AG04450 (cell line): ENCODE measurements around the gene LIMK2. TPM values are rescaled to one million over a fixed set of nuclear protein-coding genes. Genes with fewer than 3 reads are reported as not detected.

Source experiments
- CTCF ChIA-PET: fragments of 300-600, 350-600 bp; formaldehyde crosslinking; extraction: SDS; loops from one replicate; lab custom pipeline; 2022; ENCODE audit warnings: antibody characterized with exemption, inconsistent platforms; lab: Charles Lee
- POLR2A ChIA-PET: fragments of 350-600 bp; formaldehyde crosslinking; extraction: SDS; loops from one replicate; lab custom pipeline; 2021; ENCODE audit warnings: antibody characterized with exemption, inconsistent platforms; lab: Yijun Ruan, JAX
- DNase-seq: peaks from one replicate; pipeline ENCODE4 v3.0.0-alpha.2; 2011; ENCODE audit warnings: low read depth, low spot score
- H3K27ac ChIP-seq: one replicate; pipeline ENCODE4 v1.5.1; 2012; ENCODE audit warnings: low read depth, low read length, control low read depth
- H3K27me3 ChIP-seq: one replicate; pipeline ENCODE4 v1.6.0; 2012; ENCODE audit warnings: low read length; ENCODE audit not compliant: control insufficient read depth, insufficient read depth
- H3K4me3 ChIP-seq: 2 replicates; pipeline ENCODE4 v1.5.1; 2011; ENCODE audit warnings: mild to moderate bottlenecking, low read depth, low read length, control low read depth
- H3K9me3 ChIP-seq: 2 replicates; pipeline ENCODE4 v1.5.1; 2012; ENCODE audit warnings: low read length; ENCODE audit not compliant: control insufficient read depth, insufficient read depth
- CTCF ChIP-seq: IDR thresholded peaks from 2 replicates; pipeline ENCODE4 v1.5.1; 2011; ENCODE audit warnings: low read depth, low read length, control low read depth, inconsistent platforms
- polyA plus RNA-seq: library from polyadenylated mRNA; depleted of rRNA; stranded (reverse); fragments of >200 nt; gene quantifications from 2 replicates; pipeline ENCODE4 v1.2.3, GENCODE V29; 2011

Gene LIMK2
- polyA plus RNA-seq, 1 experiment = 5.0 TPM

DNA sequence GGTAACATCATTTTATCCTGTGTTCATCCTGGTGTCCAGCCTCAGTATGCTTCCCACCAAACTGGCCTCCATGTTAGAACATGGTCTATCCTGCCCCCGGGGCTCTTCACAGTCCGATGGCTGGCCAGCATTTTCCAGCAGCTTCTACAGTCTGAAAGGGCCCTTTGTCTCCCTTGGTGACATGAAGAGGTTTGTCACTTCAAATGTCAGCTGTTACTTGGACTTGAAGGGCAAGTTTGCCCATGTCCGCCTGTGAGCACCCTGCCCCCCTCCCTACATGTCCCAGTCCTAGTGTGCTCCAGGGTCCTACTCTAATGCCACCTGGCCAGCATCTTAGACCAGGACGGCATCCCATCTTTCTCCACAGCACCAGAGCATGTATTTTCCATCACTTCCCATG is 109.3 kb downstream of the LIMK2 start:
- Histone ChIP-seq H3K9me3 (no peaks in the 10 kb centered on the region), H3K4me3 (no peak overlapping the region), H3K27me3 (no peaks in the 10 kb centered on the region), H3K27ac (no peak overlapping the region)
- no peak for TF ChIP-seq CTCF
- POLR2A ChIA-PET = no interaction called here
- CTCF ChIA-PET = interaction anchor here (3.5 kb wide), 1 partner anchor 8 kb away, joined by 38 read pairs; no protein-coding TSS in a partner anchor
- DNase-seq = no peak

- ChIA-PET CTCF (interaction anchor here (0.6 to 3.5 kb wide), 4 partner anchors 11 to 238 kb away, joined by 3 to 38 read pairs (median 4); no protein-coding TSS in a partner anchor), POLR2A (no interaction called here)
- no peaks in the 10 kb centered on the region for H3K27me3 ChIP-seq
- no peaks in the 10 kb centered on the region; the same call in 1 of the 2 replicates for H3K9me3 ChIP-seq
- no peak for TF ChIP-seq CTCF
- H3K4me3 ChIP-seq = no peak overlapping the region
- no peak overlapping the region for H3K27ac ChIP-seq
- no peak for DNase-seq
Measured at GRCh38 chr22:31323578-31324550, 111.8 kb downstream of the LIMK2 start.

DNA sequence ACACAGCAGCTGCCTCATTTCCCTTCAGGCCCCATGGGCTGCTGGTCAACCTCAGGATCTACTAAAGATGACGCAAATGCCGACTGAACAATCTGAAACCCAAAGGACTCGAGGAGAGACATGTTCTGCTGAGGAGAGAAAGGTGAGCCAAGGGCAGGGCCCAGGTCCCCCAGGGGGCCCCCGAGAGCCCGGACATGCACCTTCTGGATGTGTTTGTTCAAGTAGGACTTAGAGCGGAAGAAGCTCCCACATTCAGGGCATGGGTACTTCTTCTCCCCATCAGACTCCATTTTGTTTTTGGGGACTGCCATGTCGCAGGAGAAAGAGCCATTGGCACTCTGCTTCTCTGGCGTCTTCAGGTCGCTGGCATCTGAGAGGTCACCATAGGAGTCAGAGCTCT is 114.8 kb downstream of the LIMK2 start:
- H3K27ac ChIP-seq = no peak overlapping the region
- POLR2A ChIA-PET = no interaction called here
- H3K4me3 ChIP-seq = no peak overlapping the region
- TF ChIP-seq CTCF = no peak
- CTCF ChIA-PET = interaction anchor here (0.5 to 2.7 kb wide), 3 partner anchors 14 to 407 kb away, joined by 3 to 18 read pairs (median 5); no protein-coding TSS in a partner anchor
- no peaks in the 10 kb centered on the region for H3K27me3 ChIP-seq
- DNase-seq = no peak
- H3K9me3 ChIP-seq = no peaks in the 10 kb centered on the region; the same call in 1 of the 2 replicates

- Histone ChIP-seq H3K27ac (no peak overlapping the region), H3K27me3 (no peaks in the 10 kb centered on the region), H3K9me3 (no peaks in the 10 kb centered on the region; the same call in 1 of the 2 replicates), H3K4me3 (no peak overlapping the region)
- DNase-seq = no peak
- no peak for TF ChIP-seq CTCF
- POLR2A ChIA-PET = no interaction called here
- CTCF ChIA-PET = interaction anchor here (0.7 to 2.7 kb wide), 2 partner anchors 15 to 36 kb away, joined by 3 to 18 read pairs; partner anchors contain the start of gene PIK3IP1
Measured at GRCh38 chr22:31327806-31328543, 115.9 kb downstream of the LIMK2 start.
